ENCODE data around the gene SPATA17.

The SPATA17 gene

GRCh38 chr1:217769768-217770167 lies 138.6 kb downstream of the SPATA17 start:
- H3K9me3 ChIP-seq (ENCODE audit: control insufficient read depth, insufficient read depth, low read depth, low read length), result no peaks in the 10 kb centered on the region
- no peaks in the 10 kb centered on the region for H3K27me3 ChIP-seq (ENCODE audit: control insufficient read depth, insufficient read depth, low read length)
- no peaks in the 10 kb centered on the region for H3K4me1 ChIP-seq (ENCODE audit: control insufficient read depth, insufficient read depth, low read length)
- H3K27ac ChIP-seq (ENCODE audit: low read depth, low read length), result no peak overlapping the region
- no peaks in the 10 kb centered on the region for H3K36me3 ChIP-seq (ENCODE audit: control insufficient read depth, insufficient read depth, low read length)
- no peak overlapping the region for H3K4me3 ChIP-seq (ENCODE audit: low read depth, low read length)
- H3K9ac ChIP-seq (ENCODE audit: low read length), result no peak overlapping the region

- Histone ChIP-seq H3K27me3 (ENCODE audit: control insufficient read depth, insufficient read depth, low read length) (no peaks in the 10 kb centered on the region), H3K9me3 (ENCODE audit: control insufficient read depth, insufficient read depth, low read depth, low read length) (no peaks in the 10 kb centered on the region), H3K27ac (ENCODE audit: low read depth, low read length) (no peak overlapping the region), H3K4me3 (ENCODE audit: low read depth, low read length) (no peak overlapping the region), H3K36me3 (ENCODE audit: control insufficient read depth, insufficient read depth, low read length) (no peaks in the 10 kb centered on the region), H3K4me1 (ENCODE audit: control insufficient read depth, insufficient read depth, low read length) (no peaks in the 10 kb centered on the region), H3K9ac (ENCODE audit: low read length) (no peak overlapping the region)
Observed at GRCh38 chr1:217770918-217771317, 139.8 kb downstream of the SPATA17 start.

- Histone ChIP-seq H3K4me1 (ENCODE audit: control insufficient read depth, insufficient read depth, low read length) (no peaks in the 10 kb centered on the region), H3K27me3 (ENCODE audit: control insufficient read depth, insufficient read depth, low read length) (no peaks in the 10 kb centered on the region), H3K4me3 (ENCODE audit: low read depth, low read length) (no peak overlapping the region), H3K9me3 (ENCODE audit: control insufficient read depth, insufficient read depth, low read depth, low read length) (no peaks in the 10 kb centered on the region), H3K36me3 (ENCODE audit: control insufficient read depth, insufficient read depth, low read length) (no peaks in the 10 kb centered on the region), H3K9ac (ENCODE audit: low read length) (no peak overlapping the region), H3K27ac (ENCODE audit: low read depth, low read length) (no peak overlapping the region)
Observed at GRCh38 chr1:217776693-217777092, 145.5 kb downstream of the SPATA17 start.

GRCh38 chr1:217781056-217781455 lies 149.9 kb downstream of the SPATA17 start:
- Histone ChIP-seq H3K36me3 (ENCODE audit: control insufficient read depth, insufficient read depth, low read length) (no peaks in the 10 kb centered on the region), H3K4me3 (ENCODE audit: low read depth, low read length) (no peak overlapping the region), H3K27me3 (ENCODE audit: control insufficient read depth, insufficient read depth, low read length) (no peaks in the 10 kb centered on the region), H3K27ac (ENCODE audit: low read depth, low read length) (no peak overlapping the region), H3K9ac (ENCODE audit: low read length) (no peak overlapping the region), H3K9me3 (ENCODE audit: control insufficient read depth, insufficient read depth, low read depth, low read length) (no peaks in the 10 kb centered on the region), H3K4me1 (ENCODE audit: control insufficient read depth, insufficient read depth, low read length) (no peaks in the 10 kb centered on the region)

- H3K36me3 ChIP-seq (ENCODE audit: control insufficient read depth, insufficient read depth, low read length), result no peaks in the 10 kb centered on the region
- no peaks in the 10 kb centered on the region for H3K9me3 ChIP-seq (ENCODE audit: control insufficient read depth, insufficient read depth, low read depth, low read length)
- H3K27me3 ChIP-seq (ENCODE audit: control insufficient read depth, insufficient read depth, low read length), result no peaks in the 10 kb centered on the region
- H3K4me1 ChIP-seq (ENCODE audit: control insufficient read depth, insufficient read depth, low read length), result no peaks in the 10 kb centered on the region
- no peak overlapping the region for H3K27ac ChIP-seq (ENCODE audit: low read depth, low read length)
- H3K9ac ChIP-seq (ENCODE audit: low read length), result no peak overlapping the region
- no peak overlapping the region for H3K4me3 ChIP-seq (ENCODE audit: low read depth, low read length)
Observed at GRCh38 chr1:217791091-217791490, 159.9 kb downstream of the SPATA17 start.

GRCh38 chr1:217805792-217806191 lies 174.6 kb downstream of the SPATA17 start:
- Histone ChIP-seq H3K4me1 (ENCODE audit: control insufficient read depth, insufficient read depth, low read length) (no peaks in the 10 kb centered on the region), H3K27ac (ENCODE audit: low read depth, low read length) (no peak overlapping the region), H3K9ac (ENCODE audit: low read length) (no peak overlapping the region), H3K27me3 (ENCODE audit: control insufficient read depth, insufficient read depth, low read length) (no peaks in the 10 kb centered on the region), H3K4me3 (ENCODE audit: low read depth, low read length) (no peak overlapping the region), H3K36me3 (ENCODE audit: control insufficient read depth, insufficient read depth, low read length) (no peaks in the 10 kb centered on the region), H3K9me3 (ENCODE audit: control insufficient read depth, insufficient read depth, low read depth, low read length) (no peaks in the 10 kb centered on the region)

- Histone ChIP-seq H3K27me3 (ENCODE audit: control insufficient read depth, insufficient read depth, low read length) (no peaks in the 10 kb centered on the region), H3K9me3 (ENCODE audit: control insufficient read depth, insufficient read depth, low read depth, low read length) (no peaks in the 10 kb centered on the region), H3K9ac (ENCODE audit: low read length) (no peak overlapping the region), H3K4me3 (ENCODE audit: low read depth, low read length) (no peak overlapping the region), H3K36me3 (ENCODE audit: control insufficient read depth, insufficient read depth, low read length) (no peaks in the 10 kb centered on the region), H3K4me1 (ENCODE audit: control insufficient read depth, insufficient read depth, low read length) (no peaks in the 10 kb centered on the region), H3K27ac (ENCODE audit: low read depth, low read length) (no peak overlapping the region)
Observed at GRCh38 chr1:217812175-217812574, 181.0 kb downstream of the SPATA17 start.

GRCh38 chr1:217813031-217813430 lies 181.9 kb downstream of the SPATA17 start:
- H3K9me3 ChIP-seq (ENCODE audit: control insufficient read depth, insufficient read depth, low read depth, low read length), result 0 out of 2 replicates have a peak, but pooled peaks cover 4% of the 10 kb centered on the region
- H3K27me3 ChIP-seq (ENCODE audit: control insufficient read depth, insufficient read depth, low read length), result no peaks in the 10 kb centered on the region
- H3K9ac ChIP-seq (ENCODE audit: low read length), result no peak overlapping the region
- no peaks in the 10 kb centered on the region for H3K4me1 ChIP-seq (ENCODE audit: control insufficient read depth, insufficient read depth, low read length)
- H3K27ac ChIP-seq (ENCODE audit: low read depth, low read length), result no peak overlapping the region
- no peaks in the 10 kb centered on the region for H3K36me3 ChIP-seq (ENCODE audit: control insufficient read depth, insufficient read depth, low read length)
- no peak overlapping the region for H3K4me3 ChIP-seq (ENCODE audit: low read depth, low read length)

GRCh38 chr1:217837691-217838090 lies 206.5 kb downstream of the SPATA17 start:
- Histone ChIP-seq H3K9ac (ENCODE audit: low read length) (no peak overlapping the region), H3K36me3 (ENCODE audit: control insufficient read depth, insufficient read depth, low read length) (no peaks in the 10 kb centered on the region), H3K9me3 (ENCODE audit: control insufficient read depth, insufficient read depth, low read depth, low read length) (no peaks in the 10 kb centered on the region), H3K4me3 (ENCODE audit: low read depth, low read length) (no peak overlapping the region), H3K4me1 (ENCODE audit: control insufficient read depth, insufficient read depth, low read length) (no peaks in the 10 kb centered on the region), H3K27ac (ENCODE audit: low read depth, low read length) (no peak overlapping the region), H3K27me3 (ENCODE audit: control insufficient read depth, insufficient read depth, low read length) (no peaks in the 10 kb centered on the region)

- H3K4me1 ChIP-seq (ENCODE audit: control insufficient read depth, insufficient read depth, low read length), result no peaks in the 10 kb centered on the region
- H3K9me3 ChIP-seq (ENCODE audit: control insufficient read depth, insufficient read depth, low read depth, low read length), result no peaks in the 10 kb centered on the region
- no peak overlapping the region for H3K27ac ChIP-seq (ENCODE audit: low read depth, low read length)
- no peaks in the 10 kb centered on the region for H3K27me3 ChIP-seq (ENCODE audit: control insufficient read depth, insufficient read depth, low read length)
- no peak overlapping the region for H3K4me3 ChIP-seq (ENCODE audit: low read depth, low read length)
- no peak overlapping the region for H3K9ac ChIP-seq (ENCODE audit: low read length)
- H3K36me3 ChIP-seq (ENCODE audit: control insufficient read depth, insufficient read depth, low read length), result no peaks in the 10 kb centered on the region
Observed at GRCh38 chr1:217839161-217839560, 208.0 kb downstream of the SPATA17 start.

- no peak overlapping the region for H3K27ac ChIP-seq (ENCODE audit: low read depth, low read length)
- no peaks in the 10 kb centered on the region for H3K36me3 ChIP-seq (ENCODE audit: control insufficient read depth, insufficient read depth, low read length)
- H3K9ac ChIP-seq (ENCODE audit: low read length), result no peak overlapping the region
- no peaks in the 10 kb centered on the region for H3K27me3 ChIP-seq (ENCODE audit: control insufficient read depth, insufficient read depth, low read length)
- H3K4me1 ChIP-seq (ENCODE audit: control insufficient read depth, insufficient read depth, low read length), result no peaks in the 10 kb centered on the region; the same call in 1 of the 2 replicates
- H3K9me3 ChIP-seq (ENCODE audit: control insufficient read depth, insufficient read depth, low read depth, low read length), result no peaks in the 10 kb centered on the region
- H3K4me3 ChIP-seq (ENCODE audit: low read depth, low read length), result no peak overlapping the region
Observed at GRCh38 chr1:217846733-217847132, 215.6 kb downstream of the SPATA17 start.

- H3K4me3 ChIP-seq (ENCODE audit: low read depth, low read length), result no peak overlapping the region
Observed at GRCh38 chr1:217847643-217848042, 216.5 kb downstream of the SPATA17 start.

More at GRCh38 chr1:217847643-217848042, 216.5 kb downstream of the SPATA17 start:
- H3K9me3 ChIP-seq (ENCODE audit: control insufficient read depth, insufficient read depth, low read depth, low read length), result no peaks in the 10 kb centered on the region
- no peak overlapping the region for H3K9ac ChIP-seq (ENCODE audit: low read length)
- no peaks in the 10 kb centered on the region for H3K36me3 ChIP-seq (ENCODE audit: control insufficient read depth, insufficient read depth, low read length)
- no peak overlapping the region for H3K27ac ChIP-seq (ENCODE audit: low read depth, low read length)
- H3K4me1 ChIP-seq (ENCODE audit: control insufficient read depth, insufficient read depth, low read length), result no peaks in the 10 kb centered on the region; the same call in 1 of the 2 replicates
- no peaks in the 10 kb centered on the region for H3K27me3 ChIP-seq (ENCODE audit: control insufficient read depth, insufficient read depth, low read length)
